GM21737 (cell line): ENCODE measurements around the gene NAPSA.
"Not testable (repeated sequence)": the region's sequence is repeated elsewhere in the genome, so short reads cannot be mapped to it uniquely, and the experiment has no call there.

Source experiments
- ATAC-seq: cut with Tn5 transposase; IDR thresholded peaks from one replicate; pipeline ENCODE4 v1.9.1; 2021; ENCODE audit warnings: mild to moderate bottlenecking, moderate library complexity; ENCODE audit not compliant: unreplicated experiment

Gene NAPSA

DNA sequence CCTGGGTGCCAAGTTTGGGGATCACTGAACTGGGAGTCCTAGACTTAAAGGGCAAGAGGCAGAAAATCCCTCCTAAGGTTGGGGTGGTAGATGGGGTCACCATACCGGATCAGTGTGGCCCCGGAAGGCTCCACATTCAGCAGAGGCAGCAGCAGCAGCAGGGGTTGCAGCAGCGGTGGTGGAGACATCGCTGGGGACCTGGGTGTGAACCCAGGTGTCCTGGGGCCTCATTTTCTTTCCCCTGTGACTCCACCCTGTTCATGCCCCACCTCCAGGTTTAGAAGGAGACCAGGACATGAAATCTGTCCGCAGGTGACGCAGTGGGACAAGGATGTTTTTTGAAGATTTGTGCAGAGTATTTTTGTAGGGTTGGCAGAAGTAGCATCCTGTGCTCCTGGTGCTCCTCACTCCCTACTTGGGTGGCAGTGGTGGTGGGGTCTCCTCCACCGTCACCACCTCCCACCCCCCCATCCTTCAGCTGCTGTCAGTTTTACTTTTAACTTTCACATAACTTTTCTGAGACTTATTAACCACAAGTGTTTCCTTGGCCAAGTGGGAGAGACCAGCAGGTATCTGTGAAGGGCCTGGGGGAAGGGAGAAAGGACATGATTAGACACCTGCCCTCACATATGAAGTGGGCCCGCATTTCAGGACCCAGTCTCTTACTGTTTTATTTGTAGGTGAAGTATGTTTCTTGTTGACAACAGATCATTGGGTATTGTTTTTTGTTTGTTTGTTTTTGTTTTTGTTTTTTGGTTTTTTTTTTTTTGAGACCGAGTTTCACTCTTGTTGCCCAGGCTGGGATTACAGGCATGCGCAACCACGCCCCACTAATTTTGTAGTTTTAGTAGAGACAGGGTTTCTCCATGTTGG, at the start of gene NAPSA:
NAPSA (minus strand) TSS at position 206 of the 873 bp plus-strand sequence; CDS start at position 188, 18 bp downstream.
- no peak for ATAC-seq

GRCh38 chr19:50413531-50413930, 48.1 kb upstream of the NAPSA start:
- ATAC-seq: no peak

- no peak for ATAC-seq
Observed at GRCh38 chr19:50413096-50413495, 47.7 kb upstream of the NAPSA start.

GRCh38 chr19:50412419-50412818, 47.0 kb upstream of the NAPSA start:
- ATAC-seq: no peak

DNA sequence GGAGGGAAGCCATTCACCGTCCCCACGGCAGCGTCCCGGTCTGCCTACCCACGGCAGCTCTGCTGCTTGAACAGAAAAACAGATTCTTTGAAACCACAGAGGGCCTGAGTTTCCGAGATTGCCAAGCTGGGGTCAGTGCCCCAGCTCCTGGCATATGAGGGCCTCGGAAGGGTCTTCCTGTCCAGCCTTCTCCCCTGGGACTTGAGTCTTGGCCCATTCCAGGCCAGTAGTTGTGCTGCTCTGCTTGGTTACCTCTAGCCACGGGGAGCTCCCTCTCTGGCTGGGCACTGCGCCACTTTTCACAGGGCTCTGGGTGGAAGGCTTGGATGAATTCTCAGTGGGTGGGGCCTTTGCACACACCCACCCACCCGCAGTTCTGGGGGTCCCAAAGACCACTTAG, 44.7 kb upstream of the NAPSA start:
- no peak for ATAC-seq

DNA sequence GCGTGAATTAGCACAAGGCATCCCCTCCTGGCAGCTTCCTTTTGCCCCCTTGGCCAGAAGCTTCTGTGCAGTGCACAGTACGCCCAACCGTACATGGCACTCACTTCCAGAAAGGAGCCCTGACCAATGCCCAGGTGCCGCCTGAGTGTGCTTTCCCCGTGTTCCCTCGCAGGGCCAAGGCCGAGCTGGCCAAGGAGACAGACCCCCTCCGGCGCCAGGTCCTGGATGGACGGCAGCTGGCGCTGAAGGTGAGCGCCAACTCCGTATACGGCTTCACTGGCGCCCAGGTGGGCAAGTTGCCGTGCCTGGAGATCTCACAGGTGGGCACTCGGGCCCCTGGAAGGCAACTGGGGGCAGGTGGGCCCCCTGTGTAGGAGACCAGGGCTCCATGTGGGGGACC, 43.9 kb upstream of the NAPSA start:
- no peak for ATAC-seq

- no peak for ATAC-seq
Observed at GRCh38 chr19:50406829-50407228, 41.4 kb upstream of the NAPSA start.

DNA sequence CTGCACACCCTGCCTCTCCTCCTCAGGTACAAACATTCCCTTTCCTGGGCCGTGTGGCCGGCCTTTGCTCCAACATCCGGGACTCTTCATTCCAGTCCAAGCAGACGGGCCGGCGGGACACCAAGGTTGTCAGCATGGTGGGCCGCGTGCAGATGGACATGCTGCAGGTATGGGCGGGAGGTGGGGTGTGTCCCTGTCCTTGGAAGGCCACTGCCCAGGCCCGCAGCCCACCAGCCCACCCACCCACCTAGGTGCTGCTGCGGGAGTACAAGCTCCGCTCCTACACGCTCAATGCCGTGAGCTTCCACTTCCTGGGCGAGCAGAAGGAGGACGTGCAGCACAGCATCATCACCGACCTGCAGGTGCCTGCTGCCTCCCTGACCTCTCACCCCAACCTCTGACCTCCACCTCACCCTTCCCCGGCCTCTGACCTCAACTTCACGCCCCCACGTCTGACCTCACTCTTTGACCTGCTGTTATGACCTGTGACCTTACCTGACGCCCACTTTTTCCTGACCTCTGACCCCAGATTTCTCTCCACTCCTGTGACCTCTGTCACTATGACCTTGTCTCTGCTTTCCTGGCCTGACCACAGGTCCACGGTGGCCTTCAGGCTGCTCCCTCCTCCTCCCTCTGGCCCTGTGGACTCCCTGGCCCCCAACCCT, 40.8 kb upstream of the NAPSA start:
- no peak for ATAC-seq

GRCh38 chr19:50402544-50403301, 37.3 kb upstream of the NAPSA start:
- no peak for ATAC-seq

DNA sequence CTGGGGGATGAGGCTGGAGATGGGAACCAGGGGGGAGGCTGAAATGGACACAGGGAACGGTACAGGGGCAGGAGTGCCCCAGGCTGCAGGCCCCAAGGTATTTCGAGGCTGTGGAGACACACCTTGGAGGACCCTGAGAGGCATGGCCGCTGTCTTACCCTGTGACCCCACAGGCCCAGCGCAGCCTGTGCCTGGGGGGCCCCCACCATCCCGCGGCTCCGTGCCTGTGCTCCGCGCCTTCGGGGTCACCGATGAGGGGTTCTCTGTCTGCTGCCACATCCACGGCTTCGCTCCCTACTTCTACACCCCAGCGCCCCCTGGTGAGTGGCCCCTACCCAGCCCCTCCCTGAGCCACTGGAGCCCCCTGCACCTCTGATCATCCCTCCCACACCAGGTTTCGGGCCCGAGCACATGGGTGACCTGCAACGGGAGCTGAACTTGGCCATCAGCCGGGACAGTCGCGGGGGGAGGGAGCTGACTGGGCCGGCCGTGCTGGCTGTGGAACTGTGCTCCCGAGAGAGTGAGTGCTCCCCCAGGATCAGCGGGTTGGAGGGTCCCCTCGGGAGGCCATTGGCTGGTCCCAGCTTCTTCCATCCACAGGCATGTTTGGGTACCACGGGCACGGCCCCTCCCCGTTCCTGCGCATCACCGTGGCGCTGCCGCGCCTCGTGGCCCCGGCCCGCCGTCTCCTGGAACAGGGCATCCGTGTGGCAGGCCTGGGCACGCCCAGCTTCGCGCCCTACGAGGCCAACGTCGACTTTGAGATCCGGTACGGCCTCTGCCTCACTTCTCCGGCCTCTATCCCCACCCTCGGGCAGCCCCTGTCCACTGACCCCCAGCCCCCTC, 36.4 kb upstream of the NAPSA start:
- ATAC-seq: no peak

DNA sequence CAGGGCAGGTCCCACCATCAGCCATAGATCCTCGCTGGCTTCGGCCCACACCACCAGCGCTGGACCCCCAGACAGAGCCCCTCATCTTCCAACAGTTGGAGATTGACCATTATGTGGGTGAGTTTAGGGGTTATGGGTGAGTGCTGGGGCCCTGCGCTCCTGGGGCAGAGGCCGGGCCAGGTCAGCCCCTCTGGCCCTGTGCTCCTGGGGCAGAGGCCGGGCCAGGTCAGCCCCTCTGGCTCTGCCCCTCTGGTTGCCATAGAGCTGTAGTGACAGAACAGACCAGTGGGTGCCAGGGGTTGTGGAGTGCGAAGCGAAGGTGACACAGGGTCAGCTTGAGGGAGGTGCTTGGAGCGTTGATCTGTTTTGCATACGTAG, 33.9 kb upstream of the NAPSA start:
- ATAC-seq: no peak

GRCh38 chr19:50398675-50399367, 33.4 kb upstream of the NAPSA start:
- no peak for ATAC-seq

DNA sequence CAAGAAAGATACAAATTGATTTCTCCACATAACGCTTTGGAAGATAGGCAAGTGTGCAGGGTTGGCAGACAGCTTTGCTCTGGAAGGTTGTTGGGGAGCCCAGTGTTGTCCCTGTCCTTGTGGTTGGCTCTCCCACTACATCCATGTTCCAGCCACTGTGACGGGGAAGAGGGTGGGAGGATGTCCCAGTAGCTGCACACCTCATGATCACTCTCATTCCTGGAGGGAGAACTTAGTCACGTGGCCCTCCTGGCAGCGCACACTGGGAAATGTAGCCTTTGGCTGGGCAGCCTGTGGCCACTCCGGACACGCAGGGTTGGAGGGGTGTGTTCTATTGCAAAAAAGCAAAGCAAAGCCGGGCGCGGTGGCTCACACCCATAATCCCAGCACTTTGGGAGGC, 28.6 kb upstream of the NAPSA start:
- ATAC-seq: no peak

DNA sequence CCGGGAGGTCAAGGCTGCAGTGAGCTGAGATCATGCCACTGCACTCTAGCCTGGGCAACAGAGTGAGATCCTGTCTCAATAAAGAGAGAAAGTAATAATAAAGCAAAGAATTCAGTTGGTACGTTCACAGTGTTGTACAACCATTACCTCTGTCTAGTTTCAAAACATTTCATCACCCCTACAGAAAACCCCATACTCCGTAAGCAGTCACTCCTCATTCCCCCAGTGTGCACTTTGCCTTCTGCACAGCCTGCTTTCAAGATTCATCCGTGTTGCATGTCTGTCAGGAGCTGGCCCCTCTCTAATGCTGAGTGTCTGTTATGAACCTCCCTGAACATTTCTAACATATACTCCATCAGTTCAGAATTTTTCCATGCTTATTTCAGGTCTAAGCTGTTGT, 28.1 kb upstream of the NAPSA start:
- ATAC-seq: no peak

DNA sequence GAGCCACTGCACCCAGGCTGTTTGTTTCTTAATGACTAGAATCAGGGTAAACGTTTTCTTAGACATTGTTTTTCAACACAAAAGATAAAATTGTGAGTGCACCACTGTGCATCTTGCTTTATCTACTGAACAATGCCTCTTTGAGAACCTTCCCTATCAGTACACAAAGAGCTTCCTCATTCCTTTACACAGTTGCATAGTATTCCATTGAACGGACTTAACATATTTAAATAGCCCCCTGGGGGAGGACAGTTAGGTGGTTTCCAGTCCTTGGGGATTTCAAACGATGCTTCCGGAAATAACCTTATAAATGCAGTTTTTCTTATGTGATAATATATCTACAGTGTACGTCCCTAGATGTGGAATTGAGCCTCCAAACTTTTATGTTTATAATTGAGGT, 27.3 kb upstream of the NAPSA start:
- no peak for ATAC-seq

DNA sequence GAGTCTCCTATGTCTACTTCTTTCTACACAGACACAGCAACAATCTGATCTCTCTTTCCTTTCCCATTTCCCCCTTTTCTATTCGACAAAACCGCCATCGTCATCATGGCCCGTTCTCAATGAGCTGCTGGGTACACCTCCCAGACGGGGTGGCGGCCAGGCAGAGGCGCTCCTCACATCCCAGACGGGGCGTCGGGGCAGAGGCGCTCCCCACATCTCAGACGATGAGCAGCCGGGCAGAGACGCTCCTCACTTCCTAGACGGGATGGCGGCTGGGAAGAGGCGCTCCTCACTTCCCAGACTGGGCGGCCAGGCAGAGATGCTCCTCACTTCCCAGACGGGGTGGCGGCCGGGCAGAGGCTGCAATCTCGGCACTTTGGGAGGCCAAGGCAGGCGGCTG, 25.5 kb upstream of the NAPSA start:
- not testable (repeated sequence) for ATAC-seq

- not testable (repeated sequence) for ATAC-seq
Observed at GRCh38 chr19:50390295-50390694, 24.9 kb upstream of the NAPSA start.

DNA sequence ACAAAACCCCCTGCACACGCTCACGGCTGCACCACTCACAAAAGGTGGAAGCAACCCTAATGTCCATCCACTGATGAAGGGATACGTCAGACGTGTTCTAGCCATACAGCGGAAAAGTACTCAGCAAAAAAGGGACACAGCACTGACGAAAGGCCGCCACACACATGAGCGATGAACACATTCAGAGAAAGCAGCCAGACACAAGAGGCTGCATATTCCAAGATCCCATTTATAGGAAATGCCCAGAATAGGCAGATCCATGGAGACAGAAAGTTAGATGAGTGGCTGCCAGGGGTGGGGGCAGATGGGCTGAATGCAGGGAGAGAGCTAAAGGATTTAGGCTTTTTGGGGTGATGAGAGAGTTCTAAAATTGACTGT, 22.4 kb upstream of the NAPSA start:
- ATAC-seq: no peak

DNA sequence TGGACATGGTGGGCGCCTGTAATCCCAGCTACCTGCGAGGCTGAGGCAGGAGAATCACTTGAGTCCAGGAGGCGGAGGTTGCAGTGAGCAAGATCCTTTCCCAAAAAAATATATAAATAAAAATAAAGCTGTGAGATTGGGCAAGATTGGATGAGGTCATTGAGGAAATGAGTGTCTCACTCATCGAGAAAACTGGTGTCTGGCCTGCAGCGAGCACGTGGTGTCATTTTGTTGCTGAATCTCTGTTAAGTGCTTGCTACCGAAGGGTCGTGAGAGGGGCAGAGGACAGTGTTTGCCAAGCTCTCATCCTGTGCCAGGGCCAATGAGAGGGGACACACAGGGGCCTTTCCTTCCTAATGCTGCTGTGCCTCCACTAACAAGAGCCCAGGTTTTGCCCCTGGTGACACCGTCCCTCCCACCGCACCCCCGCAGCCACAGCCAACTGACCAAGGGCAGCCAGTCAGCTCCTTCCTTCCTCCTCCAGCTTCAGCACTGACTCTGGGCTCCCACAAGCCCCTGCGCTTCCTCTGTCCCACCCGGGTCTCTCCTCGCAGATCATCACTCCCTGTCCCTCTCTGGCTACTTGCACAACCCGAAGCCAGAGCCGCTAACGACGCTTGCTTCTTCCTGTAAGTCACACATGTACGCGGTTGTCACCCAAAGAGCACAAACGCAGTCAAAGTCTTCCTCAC, 21.9 kb upstream of the NAPSA start:
- ATAC-seq: no peak
